ENCODE measurements around the gene CHST1.

CHST1 gene

DNA sequence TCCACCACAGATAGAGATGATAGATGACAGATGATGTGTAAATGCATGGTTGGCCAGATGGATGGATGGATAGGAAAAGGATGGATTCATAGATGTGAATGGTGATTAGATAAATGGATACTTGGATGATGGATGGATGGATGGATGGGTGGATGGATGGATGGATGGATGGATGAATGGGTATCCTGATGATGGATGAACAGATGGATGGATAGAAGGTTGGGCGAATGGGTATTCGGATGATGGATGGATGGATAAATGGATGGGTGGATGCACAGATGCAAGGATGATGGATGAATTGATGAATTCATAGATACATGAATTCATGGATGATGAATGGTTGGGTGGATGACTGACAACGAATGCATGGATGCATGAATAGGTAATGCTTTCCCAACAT, 56.1 kb downstream of the CHST1 start:
- no peak overlapping the region for H4K12ac ChIP-seq (ENCODE audit: low read depth, low read length)
- H3K4me3 ChIP-seq (ENCODE audit: low read depth, low read length), result no peak overlapping the region
- no peak overlapping the region for H4K8ac ChIP-seq (ENCODE audit: low read depth, low read length)
- no peaks in the 10 kb centered on the region for H3K79me1 ChIP-seq (ENCODE audit: low read length)
- no peaks in the 10 kb centered on the region for H3K4me1 ChIP-seq (ENCODE audit: control insufficient read depth in 1 of 2, insufficient read depth in 2 of 2, low read length in 2 of 2)
- no peak overlapping the region for H3K18ac ChIP-seq (ENCODE audit: low read length)
- H2BK5ac ChIP-seq (ENCODE audit: low read depth, low read length, poor library complexity), result no peak overlapping the region
- H3K14ac ChIP-seq (ENCODE audit: low read length), result no peak overlapping the region
- no peak overlapping the region for H3K4ac ChIP-seq (ENCODE audit: low read depth, low read length)
- H4K91ac ChIP-seq (ENCODE audit: low read depth, low read length), result no peak overlapping the region
- no peak for DNase-seq
- no peak overlapping the region for H3K27ac ChIP-seq (ENCODE audit: low read depth, low read length)
- H3K23ac ChIP-seq (ENCODE audit: low read length), result no peak overlapping the region
- H3K9ac ChIP-seq (ENCODE audit: low read length), result no peak overlapping the region
- no peak overlapping the region for H2AFZ ChIP-seq (ENCODE audit: insufficient read depth, low read length, poor library complexity)
- H3K4me2 ChIP-seq (ENCODE audit: low read length), result no peak overlapping the region
- H3K9me3 ChIP-seq (ENCODE audit: insufficient read depth, low read depth, low read length), result no peaks in the 10 kb centered on the region
- peaks cover 2% of the 10 kb centered on the region for H3K27me3 ChIP-seq (ENCODE audit: insufficient read depth, low read length)
- no peaks in the 10 kb centered on the region for H3K79me2 ChIP-seq (ENCODE audit: control insufficient read depth, insufficient read depth, low read length, poor library complexity)
- 100% methylated on average over 2 of the region's 3 CpGs for WGBS (ENCODE audit: extremely low coverage, insufficient coverage, insufficient read length)
- no peaks in the 10 kb centered on the region for H3K36me3 ChIP-seq (ENCODE audit: control insufficient read depth in 1 of 2, insufficient read depth in 2 of 2, low read length in 2 of 2)
- no peak overlapping the region for H2AK5ac ChIP-seq (ENCODE audit: low read length)
- H2BK12ac ChIP-seq (ENCODE audit: low read length), result no peak overlapping the region
- H2BK120ac ChIP-seq (ENCODE audit: insufficient read depth, low read length, poor library complexity), result no peak overlapping the region

DNA sequence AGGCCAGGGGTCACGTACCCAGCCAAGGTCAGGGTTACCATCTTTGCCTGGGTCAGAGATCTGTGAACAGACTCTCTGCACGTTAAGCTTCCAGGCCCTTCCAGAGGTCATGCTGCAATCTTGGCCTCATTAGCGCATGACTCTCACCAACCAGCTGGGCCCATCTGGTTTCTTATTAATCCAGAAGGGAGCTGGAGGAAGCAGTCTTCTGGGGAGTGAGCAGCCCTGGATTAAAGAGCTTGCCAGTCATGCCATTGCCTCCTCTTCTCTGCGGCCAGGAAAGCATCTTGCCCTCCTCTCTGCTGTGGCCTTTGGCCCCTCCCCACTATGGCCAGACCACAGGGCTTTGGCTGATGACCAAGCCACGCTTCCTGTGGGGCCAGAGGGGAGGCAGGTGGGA, 57.4 kb downstream of the CHST1 start:
- no peak overlapping the region for H4K8ac ChIP-seq (ENCODE audit: low read depth, low read length)
- H3K79me1 ChIP-seq (ENCODE audit: low read length), result no peaks in the 10 kb centered on the region
- no peak overlapping the region for H2BK120ac ChIP-seq (ENCODE audit: insufficient read depth, low read length, poor library complexity)
- no peaks in the 10 kb centered on the region for H3K79me2 ChIP-seq (ENCODE audit: control insufficient read depth, insufficient read depth, low read length, poor library complexity)
- no peak overlapping the region for H4K91ac ChIP-seq (ENCODE audit: low read depth, low read length)
- H3K4me1 ChIP-seq (ENCODE audit: control insufficient read depth in 1 of 2, insufficient read depth in 2 of 2, low read length in 2 of 2), result no peaks in the 10 kb centered on the region
- H2AK5ac ChIP-seq (ENCODE audit: low read length), result no peak overlapping the region
- no peak overlapping the region for H2BK12ac ChIP-seq (ENCODE audit: low read length)
- no peak overlapping the region for H3K18ac ChIP-seq (ENCODE audit: low read length)
- no peaks in the 10 kb centered on the region for H3K9me3 ChIP-seq (ENCODE audit: insufficient read depth, low read depth, low read length)
- H3K36me3 ChIP-seq (ENCODE audit: control insufficient read depth in 1 of 2, insufficient read depth in 2 of 2, low read length in 2 of 2), result no peaks in the 10 kb centered on the region
- DNase-seq, result no peak
- H3K14ac ChIP-seq (ENCODE audit: low read length), result no peak overlapping the region
- no CpG with 5 or more reads among the region's 5 CpGs for WGBS (ENCODE audit: extremely low coverage, insufficient coverage, insufficient read length)
- no peak overlapping the region for H3K4me3 ChIP-seq (ENCODE audit: low read depth, low read length)
- no peak overlapping the region for H2AFZ ChIP-seq (ENCODE audit: insufficient read depth, low read length, poor library complexity)
- no peak overlapping the region for H2BK5ac ChIP-seq (ENCODE audit: low read depth, low read length, poor library complexity)
- H3K23ac ChIP-seq (ENCODE audit: low read length), result no peak overlapping the region
- H4K12ac ChIP-seq (ENCODE audit: low read depth, low read length), result no peak overlapping the region
- H3K27me3 ChIP-seq (ENCODE audit: insufficient read depth, low read length), result peaks cover 2% of the 10 kb centered on the region
- H3K27ac ChIP-seq (ENCODE audit: low read depth, low read length), result no peak overlapping the region
- H3K4ac ChIP-seq (ENCODE audit: low read depth, low read length), result no peak overlapping the region
- no peak overlapping the region for H3K4me2 ChIP-seq (ENCODE audit: low read length)
- H3K9ac ChIP-seq (ENCODE audit: low read length), result no peak overlapping the region

DNA sequence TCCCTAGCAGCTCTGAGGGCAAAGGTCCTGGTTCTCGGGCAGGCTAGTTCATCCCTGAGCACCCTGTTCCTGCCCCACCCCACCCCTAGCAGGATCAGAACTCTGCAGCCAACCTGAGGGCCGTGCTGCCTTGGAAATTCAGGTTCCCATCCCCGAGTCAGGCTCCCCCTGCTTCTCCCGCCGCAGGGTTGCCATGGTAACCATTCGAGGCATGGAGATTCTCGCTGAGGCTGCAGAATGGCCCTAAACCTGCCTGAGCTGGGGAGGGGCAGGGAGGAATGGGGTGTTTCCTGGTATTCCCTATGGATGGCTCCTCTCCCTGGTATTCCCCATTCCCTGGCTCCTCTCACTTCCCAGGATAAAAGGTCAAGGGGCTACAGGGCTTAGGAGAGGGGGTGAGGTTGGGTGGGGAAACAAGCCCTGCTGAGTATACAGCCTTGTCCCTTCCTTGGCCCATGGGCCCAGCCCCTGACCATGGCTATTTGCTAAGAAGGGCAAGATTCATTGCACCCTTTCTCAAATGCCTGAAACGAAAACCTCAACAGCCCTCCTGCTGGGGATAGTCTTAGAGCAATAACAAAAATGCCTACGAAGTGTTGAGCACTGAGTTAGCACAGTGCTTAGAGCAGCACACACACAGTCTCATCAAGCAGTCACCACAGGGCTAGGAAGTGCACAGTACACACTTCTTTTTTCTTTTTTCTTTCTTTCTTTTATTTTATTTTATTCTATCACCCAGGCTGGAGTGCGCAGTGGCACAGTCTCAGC, 58.7 kb downstream of the CHST1 start:
- H3K9me3 ChIP-seq (ENCODE audit: insufficient read depth, low read depth, low read length), result no peaks in the 10 kb centered on the region
- H2BK12ac ChIP-seq (ENCODE audit: low read length), result no peak overlapping the region
- no peak overlapping the region for H3K4ac ChIP-seq (ENCODE audit: low read depth, low read length)
- no peak overlapping the region for H3K23ac ChIP-seq (ENCODE audit: low read length)
- H4K8ac ChIP-seq (ENCODE audit: low read depth, low read length), result no peak overlapping the region
- H2BK5ac ChIP-seq (ENCODE audit: low read depth, low read length, poor library complexity), result no peak overlapping the region
- H3K4me3 ChIP-seq (ENCODE audit: low read depth, low read length), result no peak overlapping the region
- no peak overlapping the region for H3K27ac ChIP-seq (ENCODE audit: low read depth, low read length)
- H3K4me2 ChIP-seq (ENCODE audit: low read length), result no peak overlapping the region
- H4K12ac ChIP-seq (ENCODE audit: low read depth, low read length), result no peak overlapping the region
- H3K18ac ChIP-seq (ENCODE audit: low read length), result no peak overlapping the region
- no peak for DNase-seq
- WGBS (ENCODE audit: extremely low coverage, insufficient coverage, insufficient read length), result no CpG with 5 or more reads among the region's 10 CpGs
- no peaks in the 10 kb centered on the region for H3K79me2 ChIP-seq (ENCODE audit: control insufficient read depth, insufficient read depth, low read length, poor library complexity)
- no peak overlapping the region for H3K9ac ChIP-seq (ENCODE audit: low read length)
- no peaks in the 10 kb centered on the region for H3K4me1 ChIP-seq (ENCODE audit: control insufficient read depth in 1 of 2, insufficient read depth in 2 of 2, low read length in 2 of 2)
- no peaks in the 10 kb centered on the region for H3K36me3 ChIP-seq (ENCODE audit: control insufficient read depth in 1 of 2, insufficient read depth in 2 of 2, low read length in 2 of 2)
- H3K79me1 ChIP-seq (ENCODE audit: low read length), result no peaks in the 10 kb centered on the region
- H3K27me3 ChIP-seq (ENCODE audit: insufficient read depth, low read length), result no peaks in the 10 kb centered on the region
- H4K91ac ChIP-seq (ENCODE audit: low read depth, low read length), result no peak overlapping the region
- H3K14ac ChIP-seq (ENCODE audit: low read length), result no peak overlapping the region
- H2AFZ ChIP-seq (ENCODE audit: insufficient read depth, low read length, poor library complexity), result no peak overlapping the region
- no peak overlapping the region for H2BK120ac ChIP-seq (ENCODE audit: insufficient read depth, low read length, poor library complexity)
- no peak overlapping the region for H2AK5ac ChIP-seq (ENCODE audit: low read length)

DNA sequence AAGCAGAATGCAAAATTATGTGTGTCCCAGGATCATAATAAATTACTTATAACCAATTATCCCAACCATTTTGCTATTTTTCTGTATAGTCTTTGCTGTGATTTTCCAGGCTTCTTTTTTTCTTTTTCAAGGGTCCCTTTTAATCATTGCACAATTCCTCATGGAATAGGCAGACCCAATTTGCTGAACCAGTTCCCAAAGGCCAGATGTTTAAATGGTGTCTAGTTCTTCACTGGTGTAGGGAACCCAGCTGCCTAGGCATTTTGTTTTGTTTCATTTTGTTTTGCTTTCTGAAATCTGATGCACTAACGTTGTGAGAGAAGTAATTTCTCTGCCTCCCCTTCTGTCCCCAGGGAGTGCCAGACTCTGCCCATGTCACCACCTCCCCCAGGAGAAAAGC, 60.4 kb downstream of the CHST1 start:
- H3K79me1 ChIP-seq (ENCODE audit: low read length), result no peaks in the 10 kb centered on the region
- no peak overlapping the region for H4K91ac ChIP-seq (ENCODE audit: low read depth, low read length)
- H2AFZ ChIP-seq (ENCODE audit: insufficient read depth, low read length, poor library complexity), result no peak overlapping the region
- no peaks in the 10 kb centered on the region for H3K36me3 ChIP-seq (ENCODE audit: control insufficient read depth in 1 of 2, insufficient read depth in 2 of 2, low read length in 2 of 2)
- no peak overlapping the region for H3K4ac ChIP-seq (ENCODE audit: low read depth, low read length)
- H3K9ac ChIP-seq (ENCODE audit: low read length), result no peak overlapping the region
- H2BK120ac ChIP-seq (ENCODE audit: insufficient read depth, low read length, poor library complexity), result no peak overlapping the region
- no peak overlapping the region for H3K14ac ChIP-seq (ENCODE audit: low read length)
- H2BK12ac ChIP-seq (ENCODE audit: low read length), result no peak overlapping the region
- H3K4me2 ChIP-seq (ENCODE audit: low read length), result no peak overlapping the region
- no peak for DNase-seq
- H4K8ac ChIP-seq (ENCODE audit: low read depth, low read length), result no peak overlapping the region
- H3K27ac ChIP-seq (ENCODE audit: low read depth, low read length), result no peak overlapping the region
- no peak overlapping the region for H3K4me3 ChIP-seq (ENCODE audit: low read depth, low read length)
- no peaks in the 10 kb centered on the region for H3K27me3 ChIP-seq (ENCODE audit: insufficient read depth, low read length)
- H3K23ac ChIP-seq (ENCODE audit: low read length), result no peak overlapping the region
- H2AK5ac ChIP-seq (ENCODE audit: low read length), result no peak overlapping the region
- no peaks in the 10 kb centered on the region for H3K9me3 ChIP-seq (ENCODE audit: insufficient read depth, low read depth, low read length)
- no peaks in the 10 kb centered on the region for H3K79me2 ChIP-seq (ENCODE audit: control insufficient read depth, insufficient read depth, low read length, poor library complexity)
- no peaks in the 10 kb centered on the region for H3K4me1 ChIP-seq (ENCODE audit: control insufficient read depth in 1 of 2, insufficient read depth in 2 of 2, low read length in 2 of 2)
- no peak overlapping the region for H2BK5ac ChIP-seq (ENCODE audit: low read depth, low read length, poor library complexity)
- H4K12ac ChIP-seq (ENCODE audit: low read depth, low read length), result no peak overlapping the region
- WGBS (ENCODE audit: extremely low coverage, insufficient coverage, insufficient read length), result no CpG with 5 or more reads among the region's 1 CpG
- H3K18ac ChIP-seq (ENCODE audit: low read length), result no peak overlapping the region
